Measurements from ENCODE around the gene AGAP1. TPM values are rescaled to one million over a fixed set of nuclear protein-coding genes. Genes with fewer than 3 reads are reported as not detected.

The AGAP1 gene
- total RNA-seq, 1 donor, result 10.8 TPM

- no peak overlapping the region for H3K4me3 ChIP-seq (ENCODE audit: low read depth, low read length)
- no peak for DNase-seq (ENCODE audit: low read depth)
- no peak for TF ChIP-seq CTCF (IDR thresholded peaks at IDR 0.05; ENCODE audit: insufficient read depth, low read depth, low read length)
These were observed 520.7 kb downstream of the AGAP1 start for GRCh38 chr2:236014408-236015131.

- H3K4me3 ChIP-seq (ENCODE audit: low read depth, low read length), result no peak overlapping the region
- no peak for DNase-seq (ENCODE audit: low read depth)
- TF ChIP-seq CTCF (IDR thresholded peaks at IDR 0.05; ENCODE audit: insufficient read depth, low read depth, low read length), result no peak
These were observed 521.3 kb downstream of the AGAP1 start for GRCh38 chr2:236015171-236015570.

GRCh38 chr2:236016496-236016895 lies 522.7 kb downstream of the AGAP1 start:
- no peak overlapping the region for H3K4me3 ChIP-seq (ENCODE audit: low read depth, low read length)
- DNase-seq (ENCODE audit: low read depth), result no peak
- TF ChIP-seq CTCF (IDR thresholded peaks at IDR 0.05; ENCODE audit: insufficient read depth, low read depth, low read length), result no peak

GRCh38 chr2:236017446-236017845 lies 523.6 kb downstream of the AGAP1 start:
- no peak for DNase-seq (ENCODE audit: low read depth)
- H3K4me3 ChIP-seq (ENCODE audit: low read depth, low read length), result no peak overlapping the region
- no peak for TF ChIP-seq CTCF (IDR thresholded peaks at IDR 0.05; ENCODE audit: insufficient read depth, low read depth, low read length)

- no peak for TF ChIP-seq CTCF (IDR thresholded peaks at IDR 0.05; ENCODE audit: insufficient read depth, low read depth, low read length)
- H3K4me3 ChIP-seq (ENCODE audit: low read depth, low read length), result no peak overlapping the region
- no peak for DNase-seq (ENCODE audit: low read depth)
These were observed 525.6 kb downstream of the AGAP1 start for GRCh38 chr2:236019434-236019833.

- DNase-seq (ENCODE audit: low read depth), result peak; percentile 3
- no peak overlapping the region for H3K4me3 ChIP-seq (ENCODE audit: low read depth, low read length)
- TF ChIP-seq CTCF (IDR thresholded peaks at IDR 0.05; ENCODE audit: insufficient read depth, low read depth, low read length), result no peak
These were observed 527.7 kb downstream of the AGAP1 start for GRCh38 chr2:236021499-236022057.

Data from fibroblast of villous mesenchyme (primary cell).